HepG2 (cell line): ENCODE measurements around the gene NOTUM. TPM values are rescaled to one million over a fixed set of nuclear protein-coding genes. Genes with fewer than 3 reads are reported as not detected.

Experiments
- AKAP8 ChIP-seq: sonication (generic); formaldehyde crosslinking; IDR thresholded peaks from 2 replicates; pipeline ENCODE4 v1.5.1; 2020; ENCODE audit warnings: mild to moderate bottlenecking, missing genetic modification reagents
- ATF5 ChIP-seq: sonication (generic); formaldehyde crosslinking; IDR thresholded peaks from 2 replicates; pipeline ENCODE4 v1.4.0; 2020; ENCODE audit warnings: mild to moderate bottlenecking, low read depth, missing genetic modification reagents
- BCLAF1 ChIP-seq: fragments of 450-650 bp; IDR thresholded peaks from 2 replicates; pipeline ENCODE4 v1.6.1; 2017; ENCODE audit warnings: mild to moderate bottlenecking
- GMEB1 ChIP-seq: sonication (generic); formaldehyde crosslinking; IDR thresholded peaks from 2 replicates; pipeline ENCODE4 v1.5.1; 2020; ENCODE audit warnings: missing genetic modification reagents, mild to moderate bottlenecking, borderline replicate concordance
- KLF6 ChIP-seq: IDR thresholded peaks from 2 replicates; pipeline ENCODE4 v1.8.0; 2016; ENCODE audit warnings: missing biosample characterization, missing genetic modification reagents
- LCORL ChIP-seq, 2 experiments: fragments of 450-650 bp in 1 of 2; sonication (generic) in 1 of 2; formaldehyde crosslinking in 1 of 2; IDR thresholded peaks; 2 replicates each; pipeline versions ENCODE4 v1.5.0 to v1.6.1; 2017 to 2020; ENCODE audit warnings: antibody characterized with exemption in 1 of 2, missing genetic modification reagents in 1 of 2
- MTA1 ChIP-seq: sonication (generic); formaldehyde crosslinking; IDR thresholded peaks from 2 replicates; pipeline ENCODE4 v1.4.0; 2020; ENCODE audit warnings: missing genetic modification reagents, mild to moderate bottlenecking, borderline replicate concordance
- NR3C1 ChIP-seq: sonication (generic); formaldehyde crosslinking; IDR thresholded peaks from 2 replicates; pipeline ENCODE4 v1.4.0; 2020; ENCODE audit warnings: missing genetic modification reagents
- PAF1 ChIP-seq: IDR thresholded peaks from 2 replicates; pipeline ENCODE4 v1.6.1; 2016; ENCODE audit warnings: missing genetic modification reagents, missing compliant biosample characterization
- PHF8 ChIP-seq: sonication (generic); formaldehyde crosslinking; IDR thresholded peaks from 2 replicates; pipeline ENCODE4 v1.5.0; 2020; ENCODE audit warnings: missing genetic modification reagents
- SMAD9 ChIP-seq: sonication (generic); formaldehyde crosslinking; IDR thresholded peaks from 2 replicates; pipeline ENCODE4 v1.5.1; 2020; ENCODE audit warnings: mild to moderate bottlenecking, missing genetic modification reagents
- ZFP91 ChIP-seq: sonication (generic); formaldehyde crosslinking; IDR thresholded peaks from 2 replicates; pipeline ENCODE4 v1.9.0; 2022; ENCODE audit warnings: missing genetic modification reagents, mild to moderate bottlenecking, borderline replicate concordance
- ZFY ChIP-seq: sonication (generic); formaldehyde crosslinking; IDR thresholded peaks from 2 replicates; pipeline ENCODE4 v1.4.0; 2020; ENCODE audit warnings: missing genetic modification reagents
- ZNF136 ChIP-seq: sonication (generic); formaldehyde crosslinking; IDR thresholded peaks from 2 replicates; pipeline ENCODE4 v1.8.1; 2022; ENCODE audit warnings: low read depth, mild to moderate bottlenecking, moderate library complexity, missing genetic modification reagents
- ZNF232 ChIP-seq: sonication (generic); formaldehyde crosslinking; IDR thresholded peaks from 2 replicates; pipeline ENCODE4 v1.4.0; 2020; ENCODE audit warnings: missing genetic modification reagents, borderline replicate concordance
- ZNF317 ChIP-seq: sonication (generic); formaldehyde crosslinking; IDR thresholded peaks from 2 replicates; pipeline ENCODE4 v1.5.0; 2020; ENCODE audit warnings: mild to moderate bottlenecking, missing genetic modification reagents
- ZNF367 ChIP-seq: sonication (generic); formaldehyde crosslinking; IDR thresholded peaks from 2 replicates; pipeline ENCODE4 v1.4.0; 2020; ENCODE audit warnings: missing genetic modification reagents, borderline replicate concordance
- ZNF543 ChIP-seq: sonication (generic); formaldehyde crosslinking; IDR thresholded peaks from 2 replicates; pipeline ENCODE4 v1.4.0; 2020; ENCODE audit warnings: mild to moderate bottlenecking, missing genetic modification reagents
- ZNF564 ChIP-seq: sonication (generic); formaldehyde crosslinking; IDR thresholded peaks from 2 replicates; pipeline ENCODE4 v1.8.1; 2023; ENCODE audit warnings: mild to moderate bottlenecking, missing genetic modification reagents
- ZNF607 ChIP-seq: sonication (generic); formaldehyde crosslinking; IDR thresholded peaks from 2 replicates; pipeline ENCODE4 v1.5.1; 2020; ENCODE audit warnings: missing genetic modification reagents, mild to moderate bottlenecking, borderline replicate concordance
- ZNF652 ChIP-seq: IDR thresholded peaks from 2 replicates; pipeline ENCODE4 v1.6.1; 2016; ENCODE audit warnings: low read depth, borderline replicate concordance
- ZNF768 ChIP-seq: sonication (generic); formaldehyde crosslinking; IDR thresholded peaks from 2 replicates; pipeline ENCODE4 v1.4.0; 2020; ENCODE audit warnings: missing genetic modification reagents
- polyA plus RNA-seq, 8 experiments: library from polyadenylated mRNA; depleted of rRNA in 3 of 8; stranded (reverse) in 7 of 8; unstranded in 1 of 8; fragments of >200 nt; fragmentation: Illumina TruSeq in 4 of 8; extraction: Trizol in 4 of 8; gene quantifications; 2 replicates each; pipeline versions ENCODE4 v1.2.1 to v1.2.3, GENCODE V29; 2011 to 2016; ENCODE audit warnings: low read depth in 4 of 8, missing spikeins in 1 of 8, mixed read lengths in 1 of 8; ENCODE audit not compliant: insufficient read depth in 1 of 8
- total RNA-seq, 5 experiments: library from RNA; depleted of rRNA; stranded (reverse); fragments of >200 nt; fragmentation: Illumina TruSeq; extraction: Trizol; gene quantifications; 2 replicates each; pipeline ENCODE4 v1.2.3, GENCODE V29; 2016; ENCODE audit warnings: low read depth in 1 of 5

NOTUM gene
- total and polyA plus RNA-seq, 2 of the 13 experiments (the other 11 are each of a cell fraction or from before 2014, with no cell fraction given), result 150 to 160 TPM

- TF ChIP-seq GMEB1 (CRISPR knock-in tag), result 0 out of 2 replicates have a peak, but pooled peaks have one; percentile 41
- no peak for TF ChIP-seq ZNF607 (CRISPR knock-in tag)
- TF ChIP-seq PHF8 (CRISPR knock-in tag), result peak; percentile 54
- TF ChIP-seq KLF6 (CRISPR knock-in tag), result no peak; the same call in 1 of the 2 replicates
- 0 out of 2 replicates have a peak, but pooled peaks have one; percentile 68 for TF ChIP-seq ZNF136 (CRISPR knock-in tag)
- no peak for TF ChIP-seq MTA1 (CRISPR knock-in tag)
- no peak; the same call in 1 of the 2 replicates for TF ChIP-seq ZNF317 (CRISPR knock-in tag)
- no peak for TF ChIP-seq BCLAF1
- TF ChIP-seq ZFY (CRISPR knock-in tag), result peak; percentile 79
- peak; percentile 11; the same call in 1 of the 2 replicates for TF ChIP-seq ZNF543 (CRISPR knock-in tag)
- no peak for TF ChIP-seq ZNF564 (CRISPR knock-in tag)
- TF ChIP-seq ATF5, result no peak
- no peak; the same call in 1 of the 2 replicates for TF ChIP-seq ZNF232 (CRISPR knock-in tag)
- TF ChIP-seq LCORL (IDR thresholded peaks at IDR 0.05), result no peak
- no peak for TF ChIP-seq LCORL (CRISPR knock-in tag; IDR thresholded peaks at IDR 0.05)
- peak; percentile 70 for TF ChIP-seq AKAP8
- TF ChIP-seq NR3C1 (CRISPR knock-in tag), result no peak
- no peak for TF ChIP-seq ZNF367 (CRISPR knock-in tag)
- TF ChIP-seq ZNF652, result no peak
- TF ChIP-seq SMAD9 (CRISPR knock-in tag), result no peak
- 0 out of 2 replicates have a peak, but pooled peaks have one; percentile 49 for TF ChIP-seq ZFP91 (CRISPR knock-in tag)
- no peak; the same call in 1 of the 2 replicates for TF ChIP-seq PAF1 (CRISPR knock-in tag)
- TF ChIP-seq ZNF768 (CRISPR knock-in tag), result peak; percentile 57; the same call in 1 of the 2 replicates
These were observed 823 bp upstream of the NOTUM start (continued) for GRCh38 chr17:81961521-81962498.
